Left lung (tissue), 10 donors: ENCODE measurements around the gene CDC25C. TPM values are rescaled to one million over a fixed set of nuclear protein-coding genes. Genes with fewer than 3 reads are reported as not detected.

Source experiments
- ATAC-seq: fragments of 200-7000 bp; cut with Tn5 transposase; one replicate; pipeline ENCODE4 v1.9.1; 2020; ENCODE audit warnings: moderate library complexity
- DNase-seq, 4 donors: peaks; one replicate each; pipeline ENCODE4 v3.0.0-alpha.2; 2013 to 2020
- H3K27ac ChIP-seq, 2 donors: fragments of 200-600 bp; sonication (generic) in 1 of 2; one replicate each; pipeline versions ENCODE4 v1.5.0 to v1.8.0; 2020 to 2021
- H3K27me3 ChIP-seq, 2 donors: fragments of 200-600 bp; sonication (generic) in 1 of 2; one replicate each; pipeline versions ENCODE4 v1.5.0 to v1.8.0; 2020 to 2021
- H3K36me3 ChIP-seq, 2 donors: fragments of 200-600 bp; sonication (generic) in 1 of 2; one replicate each; pipeline versions ENCODE4 v1.5.0 to v1.8.0; 2020 to 2021
- H3K4me1 ChIP-seq, 2 donors: fragments of 200-600 bp; one replicate each; pipeline ENCODE4 v1.8.0; 2021
- H3K4me3 ChIP-seq, 2 donors: fragments of 200-600 bp; sonication (generic) in 1 of 2; one replicate each; pipeline versions ENCODE4 v1.5.0 to v1.8.0; 2020 to 2021; ENCODE audit warnings: mild to moderate bottlenecking in 1 of 2
- H3K9me3 ChIP-seq, 2 donors: fragments of 200-600 bp; sonication (generic) in 1 of 2; one replicate each; pipeline versions ENCODE4 v1.5.0 to v1.8.0; 2020 to 2021
- intact Hi-C, 2 donors: fragments of 100-400 bp; cut with DNase I; formaldehyde crosslinking; loops; one replicate each; pipeline versions ENCODE4 v1.11.2 to v1.14.2; 2022
- polyA plus RNA-seq, 6 donors: library from polyadenylated mRNA; unstranded; fragments of 120-200 nt; gene quantifications; one replicate each; pipeline ENCODE4 v1.2.1, GENCODE V29; 2013; ENCODE audit not compliant: insufficient read length in 6 of 6
- total RNA-seq, 2 donors: library from RNA; stranded (reverse); fragmentation: NEBNext Ultra II Directional; extraction: Animal tissue kit (Norgen Biotek cat#: 25700); gene quantifications; one replicate each; pipeline ENCODE4 v1.2.1, GENCODE V29; 2021
- TF ChIP-seq, protein P1 (sequence below), 2 donors: fragments of 200-600 bp; sonication (generic) in 1 of 2; IDR thresholded peaks; one replicate each; pipeline versions ENCODE4 v1.5.0 to v1.8.0; 2021; ENCODE audit warnings: antibody characterized with exemption in 2 of 2
- donor health status: DM: no; HTN: yes; CAD: no.
- donor health status: DM: no; HTN: no; CAD: no.

The CDC25C gene
- total and polyA plus RNA-seq, 8 donors = 0.34 to 14.6 (median 7.7) TPM

DNA sequence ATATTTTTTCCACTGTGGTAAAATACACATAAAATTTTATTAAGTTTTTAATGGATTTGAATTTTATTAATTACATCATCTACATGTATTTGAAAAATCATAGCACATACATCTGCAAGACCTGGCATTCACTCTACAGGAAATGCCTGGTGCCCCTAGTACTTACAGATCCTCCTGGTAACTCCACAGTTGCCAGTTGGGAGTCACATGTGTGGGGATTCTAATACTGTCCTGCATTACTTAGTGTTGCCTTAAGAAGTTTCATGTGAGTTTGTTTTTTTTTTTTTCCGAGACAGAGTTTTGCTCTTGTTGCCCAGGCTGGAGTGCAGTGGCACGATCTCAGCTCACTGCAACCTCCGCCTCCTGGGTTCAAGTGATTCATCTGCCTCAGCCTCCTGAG lies 38.9 kb upstream of the CDC25C start:
- H3K27ac ChIP-seq = peak overlapping the region in 1 of 2 donors; percentile 94

DNA sequence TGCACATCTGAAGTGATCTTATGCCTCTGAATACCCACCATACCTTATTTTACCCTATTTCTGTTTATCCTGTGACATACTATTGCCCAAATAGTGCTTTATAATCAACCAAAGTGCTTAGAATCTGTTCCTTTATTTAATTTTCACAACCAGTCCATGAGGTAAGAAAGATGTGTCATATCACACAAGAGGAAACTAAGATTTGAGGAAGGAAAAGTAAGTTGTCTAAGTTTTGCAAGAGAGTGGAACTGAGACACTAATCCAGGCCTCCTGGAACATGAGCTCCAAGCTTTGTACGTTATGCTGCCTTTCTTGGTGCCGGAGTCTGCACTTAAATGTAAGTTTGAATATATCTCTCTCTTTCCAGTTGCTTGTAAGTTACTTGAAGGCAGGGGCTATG lies 38.1 kb upstream of the CDC25C start:
- peak; percentile 67 for ATAC-seq
- Histone ChIP-seq H3K27ac (peak overlapping the region; percentile 41 to 94), H3K9me3 (no peaks in the 10 kb centered on the region), H3K36me3 (peaks cover 0 to 17% of the 10 kb centered on the region in 2 donors), H3K27me3 (no peaks in the 10 kb centered on the region), H3K4me1 (peaks cover 11 to 68% of the 10 kb centered on the region in 2 donors), H3K4me3 (peak overlapping the region in 1 of 2 donors; percentile 11)
- no peak for DNase-seq
- TF ChIP-seq, protein P1, sequence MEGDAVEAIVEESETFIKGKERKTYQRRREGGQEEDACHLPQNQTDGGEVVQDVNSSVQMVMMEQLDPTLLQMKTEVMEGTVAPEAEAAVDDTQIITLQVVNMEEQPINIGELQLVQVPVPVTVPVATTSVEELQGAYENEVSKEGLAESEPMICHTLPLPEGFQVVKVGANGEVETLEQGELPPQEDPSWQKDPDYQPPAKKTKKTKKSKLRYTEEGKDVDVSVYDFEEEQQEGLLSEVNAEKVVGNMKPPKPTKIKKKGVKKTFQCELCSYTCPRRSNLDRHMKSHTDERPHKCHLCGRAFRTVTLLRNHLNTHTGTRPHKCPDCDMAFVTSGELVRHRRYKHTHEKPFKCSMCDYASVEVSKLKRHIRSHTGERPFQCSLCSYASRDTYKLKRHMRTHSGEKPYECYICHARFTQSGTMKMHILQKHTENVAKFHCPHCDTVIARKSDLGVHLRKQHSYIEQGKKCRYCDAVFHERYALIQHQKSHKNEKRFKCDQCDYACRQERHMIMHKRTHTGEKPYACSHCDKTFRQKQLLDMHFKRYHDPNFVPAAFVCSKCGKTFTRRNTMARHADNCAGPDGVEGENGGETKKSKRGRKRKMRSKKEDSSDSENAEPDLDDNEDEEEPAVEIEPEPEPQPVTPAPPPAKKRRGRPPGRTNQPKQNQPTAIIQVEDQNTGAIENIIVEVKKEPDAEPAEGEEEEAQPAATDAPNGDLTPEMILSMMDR (IDR thresholded peaks at IDR 0.05) = no peak
- intact Hi-C loops = no loop called here

More for the DNA sequence above, 38.9 kb upstream of the CDC25C start:
- intact Hi-C loops = no loop called here
- H3K9me3 ChIP-seq = no peaks in the 10 kb centered on the region
- H3K4me1 ChIP-seq = peaks cover 11 to 68% of the 10 kb centered on the region in 2 donors
- peak overlapping the region in 1 of 2 donors; percentile 11 for H3K4me3 ChIP-seq
- H3K27me3 ChIP-seq = no peaks in the 10 kb centered on the region
- ATAC-seq = no peak
- TF ChIP-seq, protein P1 (IDR thresholded peaks at IDR 0.05) = no peak
- DNase-seq = no peak
- peaks cover 0 to 25% of the 10 kb centered on the region in 2 donors for H3K36me3 ChIP-seq

DNA sequence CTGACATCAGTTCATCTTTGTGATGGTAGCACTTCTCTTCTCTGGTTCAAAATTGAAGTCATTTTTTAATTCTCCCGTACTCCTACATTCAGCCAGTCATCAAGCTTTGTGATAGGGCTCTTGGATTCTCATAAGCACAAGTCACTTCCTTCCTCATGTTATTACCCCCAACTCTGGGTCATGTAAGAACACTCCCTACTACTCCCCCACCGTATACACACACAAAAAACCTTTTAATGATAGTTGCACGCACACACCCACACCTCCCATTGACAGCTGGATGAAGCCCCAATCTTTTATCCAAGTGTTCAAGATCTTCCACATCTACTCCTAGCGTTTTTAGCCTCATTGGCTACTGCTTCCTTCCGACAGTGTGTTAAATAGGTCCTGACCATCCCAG lies 37.7 kb upstream of the CDC25C start:
- peak overlapping the region; percentile 41 to 94 for H3K27ac ChIP-seq
- TF ChIP-seq, protein P1 (IDR thresholded peaks at IDR 0.05) = no peak
- peak; percentile 24 for ATAC-seq

DNA sequence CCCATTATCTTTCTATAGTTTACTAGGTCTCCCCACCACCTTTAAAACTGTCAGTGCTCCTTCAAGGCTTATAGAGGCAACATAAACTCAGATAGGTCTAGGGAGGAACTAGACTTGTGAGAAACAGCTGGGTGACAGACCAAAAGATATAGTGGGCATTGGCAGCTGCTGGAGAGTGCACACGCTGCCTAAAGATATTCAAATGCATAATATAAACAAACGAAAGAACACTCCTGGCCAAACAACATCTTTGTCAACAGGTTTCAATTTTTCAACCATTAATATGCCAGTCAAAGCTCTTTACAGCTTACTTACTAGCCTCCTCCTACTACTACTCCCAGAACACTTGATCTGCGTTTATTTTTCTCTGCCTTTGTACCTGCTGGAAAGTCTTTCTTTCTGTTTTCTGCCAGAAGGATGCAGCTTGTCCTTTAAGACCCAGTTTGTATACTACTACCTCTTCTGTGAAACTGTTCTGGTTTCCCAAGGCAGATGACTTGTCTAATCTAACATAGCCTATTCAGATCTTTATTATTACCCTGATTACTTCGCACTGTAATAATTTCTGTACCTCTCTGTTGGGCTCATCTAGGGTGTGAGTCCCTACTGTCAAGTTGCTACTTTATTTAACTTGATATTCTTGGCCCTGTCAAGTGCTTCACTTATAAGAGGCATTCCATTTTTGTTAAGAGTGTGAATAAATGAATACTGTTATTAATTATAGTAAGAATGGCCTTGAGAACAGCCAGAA lies 35.2 kb upstream of the CDC25C start:
- peaks cover 10 to 65% of the 10 kb centered on the region in 2 donors for H3K4me1 ChIP-seq
- intact Hi-C loops = no loop called here
- TF ChIP-seq, protein P1 (IDR thresholded peaks at IDR 0.05) = no peak
- peak overlapping the region in 1 of 2 donors; percentile 19 for H3K27ac ChIP-seq
- no peak for DNase-seq
- peak; percentile 32 for ATAC-seq
- H3K4me3 ChIP-seq = no peak overlapping the region
- no peaks in the 10 kb centered on the region for H3K9me3 ChIP-seq
- H3K36me3 ChIP-seq = no peaks in the 10 kb centered on the region
- no peaks in the 10 kb centered on the region for H3K27me3 ChIP-seq

More for the DNA sequence above, 37.7 kb upstream of the CDC25C start:
- H3K9me3 ChIP-seq = no peaks in the 10 kb centered on the region
- intact Hi-C loops = no loop called here
- no peaks in the 10 kb centered on the region for H3K27me3 ChIP-seq
- H3K36me3 ChIP-seq = peaks cover 0 to 13% of the 10 kb centered on the region in 2 donors
- H3K4me3 ChIP-seq = no peak overlapping the region
- peaks cover 11 to 68% of the 10 kb centered on the region in 2 donors for H3K4me1 ChIP-seq
- no peak for DNase-seq

DNA sequence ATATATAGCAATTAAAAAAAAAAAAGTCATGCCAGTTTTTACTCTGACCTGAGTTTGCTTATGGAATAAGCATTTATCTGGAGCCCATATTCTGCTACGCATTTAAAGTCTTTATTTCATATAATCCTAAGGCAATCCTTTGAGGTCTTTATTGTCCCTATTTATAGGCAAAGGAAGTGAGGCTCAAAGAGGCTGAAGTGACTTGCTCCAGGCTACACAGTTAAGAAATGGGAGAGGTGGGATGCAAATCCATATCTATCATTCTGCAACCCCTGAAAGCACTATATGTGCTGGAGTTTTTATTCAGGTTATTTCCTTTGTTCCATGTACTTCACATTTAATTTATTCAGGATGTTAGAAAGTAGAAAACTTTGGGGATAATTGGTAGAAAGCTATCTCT lies 33.0 kb upstream of the CDC25C start:
- intact Hi-C loops = no loop called here
- no peak overlapping the region for H3K4me3 ChIP-seq
- H3K4me1 ChIP-seq = peaks cover 6 to 61% of the 10 kb centered on the region in 2 donors
- no peaks in the 10 kb centered on the region for H3K36me3 ChIP-seq
- no peak for DNase-seq
- no peak for ATAC-seq
- H3K27ac ChIP-seq = no peak overlapping the region
- H3K9me3 ChIP-seq = no peaks in the 10 kb centered on the region
- H3K27me3 ChIP-seq = no peaks in the 10 kb centered on the region
- TF ChIP-seq, protein P1 (IDR thresholded peaks at IDR 0.05) = no peak
